NB4 (cell line): ENCODE data around the gene VKORC1.
A peak's percentile ranks its signal among the peaks of the same experiment; 100 is the strongest.

Experiments
- CTCF ChIP-seq: IDR thresholded peaks from one replicate; pipeline ENCODE4 v1.5.1; 2012; ENCODE audit warnings: low read depth, low read length
- MYC ChIP-seq: IDR thresholded peaks from 2 replicates; pipeline ENCODE4 v1.6.1; 2011; ENCODE audit warnings: low read depth, low read length
- POLR2A ChIP-seq: IDR thresholded peaks from 2 replicates; pipeline ENCODE4 v1.6.1; 2011; ENCODE audit warnings: mild to moderate bottlenecking; ENCODE audit not compliant: insufficient read length; ENCODE audit errors: extremely low read depth
- TF ChIP-seq, protein P1 (sequence below): IDR thresholded peaks from 2 replicates; pipeline ENCODE4 v1.6.1; 2011; ENCODE audit warnings: low read depth, low read length

DNA sequence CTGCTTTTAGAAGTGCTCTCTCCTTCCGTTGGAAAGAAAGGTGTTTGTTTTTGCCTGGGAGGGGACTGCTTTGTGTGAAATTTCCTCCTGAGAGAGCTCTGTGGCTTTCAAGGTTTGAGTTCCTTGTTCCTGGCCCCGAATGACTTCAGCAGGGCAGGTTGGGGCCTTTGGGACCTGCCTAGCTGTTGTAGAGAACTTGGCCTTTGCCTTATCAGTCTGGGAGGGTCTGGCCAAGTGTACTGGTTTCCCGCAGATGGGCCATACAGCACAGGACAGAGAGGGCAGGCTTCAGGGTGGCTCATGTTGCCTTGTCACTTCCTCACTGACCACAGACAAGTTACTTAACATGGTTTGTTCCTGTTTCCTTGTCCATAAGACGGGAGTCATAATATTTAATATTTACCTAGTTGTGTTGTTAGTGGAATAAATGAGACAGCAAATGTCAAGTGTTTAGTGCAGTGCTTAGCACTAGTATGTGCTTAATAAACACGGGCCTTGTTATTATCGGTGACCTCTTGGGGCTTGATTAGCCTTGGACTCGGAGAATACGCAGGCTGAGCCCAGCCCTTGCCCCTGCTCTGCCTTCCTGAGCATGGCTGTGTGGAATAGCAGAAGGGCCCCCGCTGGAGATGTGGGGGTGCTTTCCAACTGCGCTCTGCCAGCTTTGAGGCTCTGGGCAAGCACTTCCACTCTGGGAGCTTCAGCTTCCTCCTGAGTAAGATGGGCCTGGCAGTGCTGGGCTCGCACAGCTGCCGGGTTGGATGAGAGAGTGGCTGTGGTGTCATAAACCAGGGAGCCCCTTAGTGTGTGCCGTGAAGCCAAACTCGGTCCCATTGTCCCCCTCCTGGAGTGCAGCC is 34.3 kb upstream of the VKORC1 start:
- TF ChIP-seq CTCF: no peak
- peak; percentile 13 for TF ChIP-seq POLR2A
- TF ChIP-seq MYC: peak; percentile 78
- TF ChIP-seq, protein P1, sequence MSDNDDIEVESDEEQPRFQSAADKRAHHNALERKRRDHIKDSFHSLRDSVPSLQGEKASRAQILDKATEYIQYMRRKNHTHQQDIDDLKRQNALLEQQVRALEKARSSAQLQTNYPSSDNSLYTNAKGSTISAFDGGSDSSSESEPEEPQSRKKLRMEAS: peak; percentile 68
